Caki2 (cell line): ENCODE measurements around the gene DRC3. TPM values are rescaled to one million over a fixed set of nuclear protein-coding genes. Genes with fewer than 3 reads are reported as not detected.

Source experiments
- DNase-seq: peaks from one replicate; pipeline ENCODE4 v3.0.0-alpha.2; 2015; ENCODE audit warnings: low read depth
- in situ Hi-C: cut with HindIII; loops from 2 replicates; pipeline ENCODE4 v1.10.0; 2016; ENCODE audit warnings: low sequenced_read_pairs, low pct_unique_long_range_greater_than_20kb, mixed read lengths
- total RNA-seq: library from RNA; depleted of rRNA; stranded (reverse); fragments of >200 nt; shearing (Covaris generic); gene quantifications from 2 replicates; pipeline ENCODE4 v1.2.3, GENCODE V29; 2014; ENCODE audit warnings: low replicate concordance

Gene DRC3
- total RNA-seq, 1 experiment from 2014 or later: not detected

DNA sequence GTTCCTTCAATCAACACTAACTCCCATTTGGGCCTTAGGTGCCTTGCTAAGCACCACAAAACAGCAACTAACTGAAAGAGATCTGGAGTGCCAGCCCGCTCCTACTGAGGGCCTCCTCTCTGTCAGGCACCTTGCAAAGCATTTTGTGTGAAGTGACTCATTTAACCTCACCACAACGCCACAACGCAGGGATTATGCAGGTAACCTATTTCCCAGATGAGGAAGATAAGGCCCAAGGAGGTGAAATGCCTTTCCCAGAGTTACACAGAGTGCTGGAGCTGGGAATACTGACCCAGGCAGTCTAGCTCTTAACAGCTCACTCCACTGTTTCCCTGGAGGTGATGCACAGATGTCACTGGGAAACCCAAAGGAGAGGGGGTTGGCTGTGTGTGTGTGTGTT lies 32.8 kb downstream of the DRC3 start:
- in situ Hi-C loops: no loop called here

DNA sequence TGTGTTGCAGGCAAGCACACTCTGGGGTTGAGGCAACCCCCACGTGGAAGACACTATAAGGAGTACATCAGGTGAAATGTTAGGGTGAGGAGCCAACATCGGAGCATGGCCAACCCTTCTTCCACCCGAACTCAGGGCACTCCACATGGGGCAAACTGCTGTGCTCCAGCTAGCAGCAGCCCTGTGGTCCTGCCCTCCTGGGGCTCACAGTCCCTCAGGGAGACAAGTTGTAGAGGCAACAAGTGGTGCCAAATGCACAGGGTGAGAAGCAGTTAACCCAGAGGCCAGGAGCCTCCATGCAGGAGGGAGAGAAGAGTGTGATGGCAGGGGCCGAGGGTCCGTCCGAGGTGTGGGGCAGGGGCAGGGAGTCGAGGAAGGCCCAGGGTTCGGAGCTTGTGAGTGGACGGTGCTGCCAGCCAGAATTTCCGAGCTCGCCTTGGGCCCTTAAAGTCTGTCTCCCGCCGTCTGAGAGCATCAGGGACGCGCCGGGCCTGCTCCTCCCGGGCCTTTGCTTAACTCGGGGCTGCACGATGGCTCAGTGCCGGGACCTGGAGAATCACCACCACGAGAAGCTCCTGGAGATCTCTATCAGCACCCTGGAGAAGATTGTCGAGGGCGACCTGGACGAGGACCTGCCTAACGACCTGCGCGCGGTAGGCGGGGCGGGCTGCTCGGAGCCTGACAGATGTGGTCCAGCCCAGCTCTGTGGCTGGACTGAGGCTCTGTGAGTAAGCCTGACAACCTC lies 34.0 kb downstream of the DRC3 start:
- in situ Hi-C loops: no loop called here

More for the DNA sequence above, 32.8 kb downstream of the DRC3 start:
- no peak for DNase-seq

DNA sequence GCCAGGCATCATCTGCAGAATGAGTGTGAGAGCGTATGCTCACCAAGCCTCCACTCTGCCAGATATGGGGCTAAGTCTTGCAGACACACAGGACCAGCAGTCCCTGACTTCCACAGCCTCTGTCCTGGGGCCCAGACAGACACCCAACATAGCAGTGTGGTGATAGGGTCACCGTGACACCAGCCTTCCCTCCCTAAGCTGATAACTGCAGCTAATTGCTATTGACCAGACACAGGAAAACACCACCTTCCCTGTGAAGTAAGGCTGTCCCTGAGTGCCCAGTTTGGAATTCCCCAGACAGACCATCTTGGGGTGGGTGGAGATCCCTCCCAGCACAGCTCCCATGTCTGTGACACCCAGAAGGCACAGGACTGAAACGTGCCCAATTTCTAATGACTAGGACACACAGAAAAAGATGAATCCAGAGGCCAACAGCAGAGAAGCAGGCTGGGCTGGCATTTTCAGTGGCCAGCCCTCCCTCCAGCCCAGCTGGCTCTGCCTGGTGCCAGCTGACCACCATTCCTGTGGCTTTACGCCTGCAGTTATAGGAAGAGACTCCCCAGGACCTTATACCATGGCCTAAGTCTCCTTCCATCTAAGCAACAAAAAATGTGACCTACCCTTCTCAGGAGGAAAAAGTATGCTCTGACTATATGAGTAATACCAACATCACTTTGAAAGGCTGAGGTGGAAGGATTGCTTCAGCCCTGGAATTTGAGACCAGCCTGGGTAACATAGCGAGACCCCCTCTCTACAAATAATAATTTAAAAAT lies 36.0 kb downstream of the DRC3 start:
- DNase-seq: no peak
- in situ Hi-C loops: no loop called here

More for the DNA sequence above, 34.0 kb downstream of the DRC3 start:
- no peak for DNase-seq

DNA sequence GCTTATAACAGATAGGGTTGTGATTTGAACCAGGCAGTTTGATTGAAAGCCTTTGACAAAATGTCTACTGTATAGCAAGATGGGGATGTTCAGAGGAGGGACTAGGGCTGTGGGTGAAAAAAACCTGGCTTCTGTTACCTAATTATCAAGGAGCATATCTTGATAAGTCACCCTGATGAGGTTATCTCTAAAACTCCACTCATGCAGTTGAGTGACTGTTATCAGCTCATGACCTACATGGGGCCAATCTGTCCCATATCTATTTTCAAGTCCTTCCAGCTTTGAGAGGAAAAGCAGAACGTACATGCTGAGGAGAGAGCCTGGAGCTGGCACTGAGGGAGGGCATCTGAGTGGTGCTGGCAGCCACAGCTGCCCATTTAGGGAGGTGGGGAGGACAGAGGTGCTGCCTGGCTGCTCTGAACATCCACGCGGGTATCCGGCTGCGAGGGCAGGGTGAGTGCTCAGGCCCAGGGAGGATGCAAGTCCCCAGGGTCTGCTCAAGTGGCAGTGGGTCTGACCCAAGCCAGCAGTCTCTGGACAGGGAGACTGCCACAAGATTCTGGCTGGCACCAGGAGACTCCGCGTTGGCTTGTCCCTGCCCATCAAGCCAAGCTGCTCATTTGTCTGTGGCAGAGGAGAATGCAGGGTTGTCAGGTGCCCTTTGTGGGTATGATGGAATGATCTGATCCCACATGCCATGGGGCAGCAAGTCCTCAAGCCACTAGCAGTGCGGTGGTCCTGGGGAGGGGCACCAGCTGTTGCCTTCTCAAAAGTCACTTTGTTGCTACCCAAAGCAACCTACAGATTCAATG lies 37.2 kb downstream of the DRC3 start:
- in situ Hi-C loops: no loop called here
- no peak for DNase-seq

GRCh38 chr17:18011286-18011685 lies 38.6 kb downstream of the DRC3 start:
- in situ Hi-C loops: no loop called here
- DNase-seq: no peak

- in situ Hi-C loops: no loop called here
- DNase-seq: no peak
Observed at GRCh38 chr17:18014006-18014405, 41.3 kb downstream of the DRC3 start.

DNA sequence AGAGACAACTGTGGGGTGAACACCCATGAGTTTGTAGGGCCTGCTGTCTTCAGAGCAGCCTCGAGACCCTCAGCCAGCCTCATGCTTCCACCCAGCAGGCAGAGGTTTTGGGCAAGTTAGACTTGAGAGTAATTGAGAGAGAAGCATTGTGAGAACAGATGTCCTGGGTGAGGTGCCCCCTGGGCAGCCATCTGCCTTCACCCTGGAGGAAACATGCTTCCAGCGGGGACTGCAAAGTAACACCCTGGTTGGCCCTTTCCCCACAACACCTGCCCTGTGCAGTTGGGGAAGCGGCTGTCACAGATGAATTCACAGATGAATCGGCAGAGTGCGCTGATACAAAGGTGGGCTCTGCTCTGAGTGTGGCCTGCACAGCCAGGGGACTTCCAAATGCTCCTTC lies 42.9 kb downstream of the DRC3 start:
- DNase-seq: no peak
- in situ Hi-C loops: no loop called here

- in situ Hi-C loops: no loop called here
- no peak for DNase-seq
Observed at GRCh38 chr17:18016426-18016825, 43.8 kb downstream of the DRC3 start.

GRCh38 chr17:18017958-18018357 lies 45.3 kb downstream of the DRC3 start:
- in situ Hi-C loops: no loop called here
- no peak for DNase-seq

GRCh38 chr17:18018411-18018921 lies 45.8 kb downstream of the DRC3 start:
- in situ Hi-C loops: no loop called here
- no peak for DNase-seq

- no peak for DNase-seq
- in situ Hi-C loops: no loop called here
Observed at GRCh38 chr17:18019838-18020154, 47.1 kb downstream of the DRC3 start.

DNA sequence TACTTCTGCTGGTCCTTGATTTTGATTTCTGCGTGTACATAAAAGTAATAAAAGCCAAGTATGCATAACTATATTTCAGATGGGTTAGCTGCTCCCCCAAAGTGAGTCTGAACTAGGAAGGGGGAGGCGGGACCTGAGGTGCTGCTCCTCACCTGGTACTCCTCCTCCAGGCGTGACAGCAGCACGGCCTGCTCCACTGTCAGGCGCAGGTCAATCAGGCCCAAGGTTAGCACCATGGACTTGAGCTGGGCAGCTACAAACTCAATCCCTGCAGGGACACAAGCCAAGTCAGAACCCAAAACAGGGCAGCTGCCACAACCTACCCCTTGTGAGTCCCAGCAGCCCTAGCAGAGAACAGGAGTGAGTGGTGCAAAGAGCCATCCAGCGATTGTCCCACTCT lies 48.3 kb downstream of the DRC3 start:
- in situ Hi-C loops: no loop called here

DNA sequence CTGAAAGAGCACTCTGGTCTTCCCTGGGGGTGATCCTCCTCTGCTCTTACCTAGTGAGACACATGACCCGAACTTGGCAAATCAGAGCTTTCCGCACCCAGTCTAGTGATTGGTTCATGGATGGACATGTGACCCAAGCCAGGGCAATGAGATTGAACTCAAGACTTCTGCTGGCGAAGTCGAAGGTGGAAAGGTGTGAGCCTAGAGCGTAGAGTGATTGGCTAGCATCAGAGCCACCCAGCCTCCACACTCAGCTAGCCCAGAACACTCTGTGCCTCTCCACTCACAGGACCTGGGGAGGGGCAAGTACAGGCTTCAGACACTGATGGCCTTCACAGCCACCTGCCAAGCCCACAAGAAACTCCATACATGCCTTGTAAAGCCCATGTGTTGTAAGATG lies 48.7 kb downstream of the DRC3 start:
- no peak for DNase-seq
- in situ Hi-C loops: no loop called here

More for the DNA sequence above, 48.3 kb downstream of the DRC3 start:
- DNase-seq: no peak

- in situ Hi-C loops: no loop called here
- DNase-seq: no peak
Observed at GRCh38 chr17:18025241-18025944, 52.7 kb downstream of the DRC3 start.

DNA sequence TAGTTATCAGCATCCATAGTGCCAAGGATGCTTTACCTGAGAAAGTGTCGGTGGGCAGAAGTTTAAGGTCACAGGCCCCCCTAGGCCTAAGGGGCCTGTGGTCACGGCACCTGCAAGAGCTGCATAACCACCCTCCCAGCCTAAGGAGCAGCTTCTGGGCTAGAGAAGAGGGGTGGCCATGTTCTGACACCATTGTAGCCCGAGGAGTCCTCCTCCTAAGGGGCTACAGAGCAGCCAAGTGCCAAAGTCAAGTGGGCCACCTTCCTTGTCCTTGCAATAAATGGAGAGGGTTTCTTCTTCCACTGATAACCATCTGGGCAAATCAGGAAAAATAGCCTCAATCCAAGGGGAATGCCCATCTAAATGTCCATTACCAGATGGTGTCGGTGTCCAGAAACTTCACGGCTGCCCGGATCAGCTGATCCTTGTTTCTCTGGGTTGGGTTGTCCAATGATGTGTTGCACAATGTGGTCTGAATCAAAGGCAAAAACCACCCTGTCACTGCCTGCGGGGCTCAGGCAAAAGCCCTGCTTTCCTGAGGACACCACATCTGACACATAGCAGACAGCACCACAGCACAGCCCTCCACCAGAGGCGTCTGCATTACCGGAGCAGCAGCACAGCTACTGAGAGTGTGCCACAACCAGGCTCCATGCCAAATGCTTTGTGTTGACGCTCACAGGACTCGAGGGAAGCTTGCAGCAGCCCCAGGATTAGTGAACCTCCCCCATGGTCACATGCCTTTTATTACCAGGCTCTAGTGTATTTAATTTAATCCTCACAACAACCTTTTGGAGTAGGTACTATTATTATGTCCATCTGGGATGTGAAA lies 53.5 kb downstream of the DRC3 start:
- in situ Hi-C loops: no loop called here
- no peak for DNase-seq

GRCh38 chr17:18027280-18027679 lies 54.6 kb downstream of the DRC3 start:
- DNase-seq: no peak
- in situ Hi-C loops: no loop called here

GRCh38 chr17:18028114-18028951 lies 55.7 kb downstream of the DRC3 start:
- no peak for DNase-seq
- in situ Hi-C loops: no loop called here
